OCI-LY1 (cell line): ENCODE results near the gene HSF4.

Experiments used
- H2AFZ ChIP-seq: fragments of 200-600 bp; sonication (generic), shearing (Covaris generic); 2 replicates; pipeline ENCODE4 v1.6.0; 2014; ENCODE audit warnings: antibody characterized with exemption, mild to moderate bottlenecking, low read length
- H3F3A ChIP-seq: fragments of 200-600 bp; sonication (generic), shearing (Covaris generic); 2 replicates; pipeline ENCODE4 v1.6.0; 2014; ENCODE audit warnings: mild to moderate bottlenecking, antibody characterized with exemption, low read length, moderate library complexity; ENCODE audit not compliant: insufficient read depth
- H3K27ac ChIP-seq: fragments of 200-600 bp; sonication (generic); 2 replicates; pipeline ENCODE4 v1.5.1; 2014; ENCODE audit warnings: low read length, mixed run types, mild to moderate bottlenecking, low read depth; ENCODE audit not compliant: poor library complexity, severe bottlenecking
- H3K27me3 ChIP-seq: fragments of 200-600 bp; sonication (generic); 2 replicates; pipeline ENCODE4 v1.6.0; 2014; ENCODE audit warnings: antibody characterized with exemption, mild to moderate bottlenecking, low read length, moderate library complexity; ENCODE audit not compliant: insufficient read depth
- H3K36me3 ChIP-seq: fragments of 200-600 bp; sonication (generic); 2 replicates; pipeline ENCODE4 v1.6.1; 2014; ENCODE audit warnings: mild to moderate bottlenecking, antibody characterized with exemption, low read length, moderate library complexity, mixed read lengths; ENCODE audit not compliant: insufficient read depth
- H3K4me1 ChIP-seq: fragments of 200-600 bp; sonication (generic); 2 replicates; pipeline ENCODE4 v1.5.1; 2014; ENCODE audit warnings: mild to moderate bottlenecking, low read length, moderate library complexity; ENCODE audit not compliant: insufficient read depth, severe bottlenecking
- H3K4me2 ChIP-seq: fragments of 200-600 bp; sonication (generic), shearing (Covaris generic); 2 replicates; pipeline ENCODE4 v1.6.1; 2014; ENCODE audit warnings: low read length
- H3K4me3 ChIP-seq: fragments of 200-600 bp; sonication (generic); 2 replicates; pipeline ENCODE4 v1.5.1; 2014; ENCODE audit warnings: low read length, low read depth, mild to moderate bottlenecking, mixed read lengths; ENCODE audit not compliant: poor library complexity, severe bottlenecking
- H3K79me2 ChIP-seq: fragments of 200-600 bp; shearing (Covaris generic); 2 replicates; pipeline ENCODE4 v1.6.1; 2016; ENCODE audit warnings: mixed run types, low read length, mixed read lengths; ENCODE audit not compliant: insufficient read depth
- H3K9ac ChIP-seq: fragments of 200-600 bp; sonication (generic), shearing (Covaris generic); 2 replicates; pipeline ENCODE4 v1.6.1; 2014; ENCODE audit warnings: mild to moderate bottlenecking, low read length, mixed read lengths
- H3K9me2 ChIP-seq: fragments of 200-600 bp; sonication (generic), shearing (Covaris generic); 2 replicates; pipeline ENCODE4 v1.6.1; 2014; ENCODE audit warnings: low read depth, mild to moderate bottlenecking, low read length, mixed read lengths
- H3K9me3 ChIP-seq: fragments of 200-600 bp; shearing (Covaris generic); 2 replicates; pipeline ENCODE4 v1.6.1; 2014; ENCODE audit warnings: low read length, mixed read lengths
- H4K20me1 ChIP-seq: fragments of 200-600 bp; sonication (generic), shearing (Covaris generic); 2 replicates; pipeline ENCODE4 v1.6.0; 2016; ENCODE audit warnings: mild to moderate bottlenecking, low read length; ENCODE audit not compliant: insufficient read depth
- EZH2 ChIP-seq: fragments of 200-600 bp; sonication (generic), shearing (Covaris generic); IDR thresholded peaks from 2 replicates; pipeline ENCODE4 v1.8.0; 2017; ENCODE audit warnings: borderline replicate concordance, mixed run types, mild to moderate bottlenecking, antibody characterized with exemption, low read length, moderate library complexity, mixed read lengths
- TF ChIP-seq, protein P1 (sequence below): fragments of 200-600 bp; sonication (generic), shearing (Covaris generic); IDR thresholded peaks from 2 replicates; pipeline ENCODE4 v1.5.1; 2017; ENCODE audit warnings: mild to moderate bottlenecking, antibody characterized with exemption, low read length, moderate library complexity, mixed read lengths

HSF4 gene

DNA sequence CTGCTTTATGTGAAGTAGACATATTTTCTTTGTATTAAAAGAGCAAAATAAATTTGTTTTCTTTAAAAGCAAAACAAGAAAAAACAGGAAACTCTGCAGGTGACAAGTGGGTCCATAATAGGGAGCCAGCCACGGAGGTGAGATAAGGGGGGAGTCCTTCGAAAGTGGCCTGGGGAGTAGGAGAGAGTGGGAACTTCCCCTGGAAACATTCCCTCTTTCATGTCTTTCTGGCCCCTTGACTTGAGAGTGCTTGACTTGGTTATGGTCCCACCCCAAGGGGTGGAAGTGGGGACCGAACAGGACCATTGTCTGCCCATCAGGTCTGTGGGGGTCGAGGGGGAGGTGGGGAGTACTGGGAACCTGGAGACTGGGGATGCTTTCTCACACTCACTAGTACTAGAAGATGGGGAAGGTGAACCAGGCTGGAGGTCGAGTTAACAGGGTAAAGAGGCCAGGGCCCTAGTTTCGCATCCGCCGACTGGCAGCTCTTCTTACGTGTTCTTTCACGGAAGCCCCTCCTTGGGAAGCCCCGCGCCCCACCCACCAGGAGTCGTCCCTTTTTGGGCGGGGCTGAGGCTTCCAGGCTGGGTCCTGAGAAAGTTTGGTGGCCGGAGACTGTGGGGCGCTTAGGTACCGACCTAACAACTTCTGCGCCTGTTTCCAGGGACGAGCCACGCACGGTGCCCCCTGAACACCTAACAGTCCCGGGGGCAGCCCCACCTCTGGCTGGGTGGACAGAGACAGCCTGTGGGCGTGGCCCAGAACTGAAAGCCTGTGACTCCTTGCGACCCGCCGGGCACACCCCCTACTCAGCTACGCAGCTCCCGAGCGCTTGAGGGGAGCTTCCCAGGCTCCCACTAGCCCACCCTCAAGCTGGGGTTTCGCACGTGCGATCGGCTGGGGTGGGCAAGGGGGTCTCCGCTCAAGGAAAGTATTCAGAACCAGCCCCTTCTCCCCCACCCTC lies 5.6 kb upstream of the HSF4 start:
- H3F3A ChIP-seq = no peaks in the 10 kb centered on the region

DNA sequence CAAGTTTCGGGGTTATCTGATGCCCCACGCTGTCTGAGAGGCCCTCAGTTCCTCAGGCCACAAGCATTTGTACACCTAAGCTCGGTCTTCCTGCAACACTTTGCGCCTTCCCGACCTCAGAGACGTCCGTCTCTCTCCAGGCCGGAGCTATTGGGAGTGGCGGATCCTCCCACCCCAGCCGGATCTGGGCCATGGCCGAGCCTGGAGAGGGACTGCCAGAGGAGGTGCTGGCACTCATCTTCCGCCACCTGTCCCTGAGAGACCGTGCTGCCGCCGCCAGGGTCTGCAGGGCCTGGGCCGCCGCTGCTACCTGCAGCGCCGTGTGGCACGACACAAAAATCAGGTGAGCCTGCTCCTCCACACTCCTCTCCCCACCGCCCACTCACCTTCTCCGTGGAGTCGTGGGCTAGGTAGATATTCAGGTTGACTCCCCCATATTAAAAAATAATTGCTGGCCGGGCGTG lies 2.9 kb upstream of the HSF4 start:
- Histone ChIP-seq H3K4me1 (peaks cover 30% of the 10 kb centered on the region), H2AFZ (no peak overlapping the region), H3F3A (no peaks in the 10 kb centered on the region), H3K9me2 (no peaks in the 10 kb centered on the region), H3K79me2 (no peaks in the 10 kb centered on the region), H3K27ac (no peak overlapping the region), H3K36me3 (no peaks in the 10 kb centered on the region), H3K27me3 (no peaks in the 10 kb centered on the region; the same call in 1 of the 2 replicates), H4K20me1 (no peaks in the 10 kb centered on the region), H3K4me3 (no peak overlapping the region), H3K9ac (no peak overlapping the region), H3K4me2 (no peak overlapping the region; the same call in 1 of the 2 replicates), H3K9me3 (no peaks in the 10 kb centered on the region)
- TF ChIP-seq, protein P1, sequence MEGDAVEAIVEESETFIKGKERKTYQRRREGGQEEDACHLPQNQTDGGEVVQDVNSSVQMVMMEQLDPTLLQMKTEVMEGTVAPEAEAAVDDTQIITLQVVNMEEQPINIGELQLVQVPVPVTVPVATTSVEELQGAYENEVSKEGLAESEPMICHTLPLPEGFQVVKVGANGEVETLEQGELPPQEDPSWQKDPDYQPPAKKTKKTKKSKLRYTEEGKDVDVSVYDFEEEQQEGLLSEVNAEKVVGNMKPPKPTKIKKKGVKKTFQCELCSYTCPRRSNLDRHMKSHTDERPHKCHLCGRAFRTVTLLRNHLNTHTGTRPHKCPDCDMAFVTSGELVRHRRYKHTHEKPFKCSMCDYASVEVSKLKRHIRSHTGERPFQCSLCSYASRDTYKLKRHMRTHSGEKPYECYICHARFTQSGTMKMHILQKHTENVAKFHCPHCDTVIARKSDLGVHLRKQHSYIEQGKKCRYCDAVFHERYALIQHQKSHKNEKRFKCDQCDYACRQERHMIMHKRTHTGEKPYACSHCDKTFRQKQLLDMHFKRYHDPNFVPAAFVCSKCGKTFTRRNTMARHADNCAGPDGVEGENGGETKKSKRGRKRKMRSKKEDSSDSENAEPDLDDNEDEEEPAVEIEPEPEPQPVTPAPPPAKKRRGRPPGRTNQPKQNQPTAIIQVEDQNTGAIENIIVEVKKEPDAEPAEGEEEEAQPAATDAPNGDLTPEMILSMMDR = no peak
- TF ChIP-seq EZH2 = no peak

More for the DNA sequence above, 5.6 kb upstream of the HSF4 start:
- TF ChIP-seq, protein P1 = no peak
- TF ChIP-seq EZH2 = no peak
- Histone ChIP-seq H3K9ac (peak overlapping the region; percentile 67), H3K4me1 (peaks cover 30% of the 10 kb centered on the region), H4K20me1 (no peaks in the 10 kb centered on the region), H3K36me3 (no peaks in the 10 kb centered on the region), H2AFZ (no peak overlapping the region), H3K4me3 (peak overlapping the region; percentile 76), H3K4me2 (peak overlapping the region; percentile 53), H3K79me2 (no peaks in the 10 kb centered on the region), H3K27ac (no peak overlapping the region), H3K27me3 (no peaks in the 10 kb centered on the region; the same call in 1 of the 2 replicates), H3K9me2 (no peaks in the 10 kb centered on the region), H3K9me3 (no peaks in the 10 kb centered on the region)

DNA sequence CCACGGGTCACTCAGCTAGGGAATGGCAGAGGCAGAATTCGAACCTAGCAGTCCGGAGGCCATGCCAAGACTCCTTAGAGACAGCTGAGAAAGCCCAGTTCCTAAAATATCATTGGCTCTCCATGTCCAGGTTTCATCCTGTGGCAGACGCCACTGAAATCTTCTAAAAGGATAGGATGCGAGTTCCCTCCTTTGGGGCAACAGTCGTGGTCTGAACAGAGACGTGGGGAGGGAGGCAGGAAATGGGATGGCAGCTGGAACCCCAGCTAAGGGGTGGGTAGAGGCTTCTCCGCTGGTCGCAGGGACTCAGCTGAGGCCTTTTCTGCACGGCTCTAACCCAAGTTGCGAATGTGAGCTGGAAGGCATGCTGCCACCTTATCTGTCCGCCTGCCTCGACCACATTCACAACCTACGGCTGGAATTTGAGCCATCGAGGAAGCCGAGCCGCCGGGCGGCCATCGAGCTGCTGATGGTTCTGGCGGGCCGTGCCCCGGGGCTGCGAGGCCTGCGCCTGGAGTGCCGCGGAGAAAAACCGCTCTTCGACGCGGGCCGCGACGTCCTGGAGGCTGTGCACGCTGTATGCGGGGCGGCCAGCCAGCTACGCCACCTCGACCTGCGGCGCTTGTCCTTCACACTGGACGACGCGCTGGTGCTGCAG lies 1.9 kb upstream of the HSF4 start:
- Histone ChIP-seq H3K79me2 (no peaks in the 10 kb centered on the region), H2AFZ (no peak overlapping the region), H3K9me2 (no peaks in the 10 kb centered on the region), H3K4me2 (peak overlapping the region; percentile 56; the same call in 1 of the 2 replicates), H4K20me1 (no peaks in the 10 kb centered on the region), H3K27me3 (no peaks in the 10 kb centered on the region; the same call in 1 of the 2 replicates), H3K27ac (no peak overlapping the region), H3K4me1 (peaks cover 30% of the 10 kb centered on the region), H3K9me3 (no peaks in the 10 kb centered on the region), H3F3A (no peaks in the 10 kb centered on the region), H3K9ac (no peak overlapping the region), H3K36me3 (no peaks in the 10 kb centered on the region), H3K4me3 (peak overlapping the region; percentile 44)
- TF ChIP-seq, protein P1 = no peak
- TF ChIP-seq EZH2 = no peak
